Measurements from ENCODE around the gene OPALIN. TPM values are rescaled to one million over a fixed set of nuclear protein-coding genes. Genes with fewer than 3 reads are reported as not detected.

The OPALIN gene
- total and polyA plus RNA-seq, 10 donors, result not detected

DNA sequence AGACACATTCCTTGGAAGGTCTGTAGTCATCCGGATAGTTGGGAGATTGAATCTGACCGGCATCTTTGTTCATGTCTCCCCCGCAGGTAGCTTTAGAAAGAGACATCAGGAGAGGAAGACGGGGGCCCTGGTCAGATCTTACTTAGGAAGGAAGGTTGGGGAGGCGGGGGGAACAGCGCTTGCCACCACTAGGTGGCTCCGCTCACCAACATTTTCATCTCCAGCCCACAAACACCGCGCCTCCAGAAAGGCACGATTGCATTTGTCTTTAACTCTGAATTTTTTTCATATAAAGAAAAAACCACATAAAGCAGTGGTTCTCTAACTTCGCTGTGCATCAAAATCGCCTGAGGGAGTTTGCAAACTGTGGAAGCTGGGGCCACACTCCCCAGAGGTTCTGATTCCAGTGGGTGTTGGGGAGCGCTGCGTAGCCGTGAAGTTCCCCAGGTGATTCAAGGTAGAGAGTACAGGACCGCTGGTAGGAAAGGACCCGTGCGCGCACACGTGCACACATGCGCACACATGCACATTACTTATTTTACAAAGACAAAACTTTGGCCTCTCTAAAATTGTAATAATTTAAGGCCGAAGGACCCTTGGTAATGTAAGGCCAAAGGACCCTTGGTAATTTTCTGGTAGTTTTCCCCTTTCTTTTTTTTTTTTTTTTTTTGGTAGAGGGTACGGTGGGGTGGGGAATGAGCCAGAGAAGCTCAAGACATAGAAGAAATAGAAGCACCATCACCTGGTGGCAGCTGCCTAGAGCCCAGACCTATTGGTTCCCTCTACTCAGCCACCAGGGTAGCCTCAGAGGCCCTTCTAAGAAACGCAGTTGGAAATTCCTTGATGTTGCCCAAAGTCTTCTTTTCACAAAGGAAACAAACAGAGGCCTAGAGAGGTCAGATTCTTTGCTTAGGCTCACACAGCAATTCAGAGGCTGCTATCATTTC lies 37.4 kb upstream of the OPALIN start:
- intact Hi-C loops (cut with DNase I; ENCODE audit: low total_unique reads), result loop anchor here (5.0 kb wide), 1 partner anchor 116 kb away; the partner anchor contains the start of gene TLL2
- Histone ChIP-seq H3K4me3 (no peak overlapping the region), H3K27ac (no peak overlapping the region), H3K4me1 (peaks cover 0 to 8% (median 6%) of the 10 kb centered on the region in 6 donors), H3K27me3 (replicated peaks in 1 of 7) (peaks cover 0 to 53% (median 0%) of the 10 kb centered on the region in 7 donors), H3K36me3 (no peaks in the 10 kb centered on the region), H3K9me3 (no peaks in the 10 kb centered on the region)
- WGBS, 5 donors, result 25 to 30% (median 28%) methylated on average over 24 of the region's 24 CpGs
- TF ChIP-seq, protein P1, sequence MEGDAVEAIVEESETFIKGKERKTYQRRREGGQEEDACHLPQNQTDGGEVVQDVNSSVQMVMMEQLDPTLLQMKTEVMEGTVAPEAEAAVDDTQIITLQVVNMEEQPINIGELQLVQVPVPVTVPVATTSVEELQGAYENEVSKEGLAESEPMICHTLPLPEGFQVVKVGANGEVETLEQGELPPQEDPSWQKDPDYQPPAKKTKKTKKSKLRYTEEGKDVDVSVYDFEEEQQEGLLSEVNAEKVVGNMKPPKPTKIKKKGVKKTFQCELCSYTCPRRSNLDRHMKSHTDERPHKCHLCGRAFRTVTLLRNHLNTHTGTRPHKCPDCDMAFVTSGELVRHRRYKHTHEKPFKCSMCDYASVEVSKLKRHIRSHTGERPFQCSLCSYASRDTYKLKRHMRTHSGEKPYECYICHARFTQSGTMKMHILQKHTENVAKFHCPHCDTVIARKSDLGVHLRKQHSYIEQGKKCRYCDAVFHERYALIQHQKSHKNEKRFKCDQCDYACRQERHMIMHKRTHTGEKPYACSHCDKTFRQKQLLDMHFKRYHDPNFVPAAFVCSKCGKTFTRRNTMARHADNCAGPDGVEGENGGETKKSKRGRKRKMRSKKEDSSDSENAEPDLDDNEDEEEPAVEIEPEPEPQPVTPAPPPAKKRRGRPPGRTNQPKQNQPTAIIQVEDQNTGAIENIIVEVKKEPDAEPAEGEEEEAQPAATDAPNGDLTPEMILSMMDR (IDR thresholded peaks at IDR 0.05 in 8 of 11, conservative IDR thresholded peaks at IDR 0.05 in 3 of 11), result peak; percentile 69 to 95 (median 83)
- TF ChIP-seq POLR2AphosphoS5 (IDR thresholded peaks at IDR 0.05) (no peak), POLR2A (IDR thresholded peaks at IDR 0.05) (no peak)
- DNase-seq, result peak; percentile 86

DNA sequence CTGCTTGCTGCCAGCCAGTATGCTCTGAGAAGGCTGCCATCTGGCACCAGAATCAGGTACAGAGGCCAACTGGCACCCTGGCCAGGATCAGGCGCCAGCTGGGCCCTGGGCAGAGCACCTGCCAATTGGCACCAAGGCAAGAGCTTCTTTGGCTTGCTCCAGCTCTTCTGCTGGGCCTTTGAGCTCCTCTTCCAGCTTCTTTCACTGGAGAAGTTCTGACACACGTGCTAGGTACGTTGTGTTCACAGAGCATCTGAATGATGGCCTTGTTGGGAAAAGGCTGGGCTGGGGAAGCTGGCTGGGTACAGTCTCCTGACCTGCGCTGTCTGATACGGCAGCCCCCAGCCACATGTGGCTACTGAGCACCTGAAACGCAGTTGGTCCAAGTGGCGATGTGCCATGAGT lies 31.7 kb upstream of the OPALIN start:
- DNase-seq, result no peak
- no peaks in the 10 kb centered on the region for H3K4me1 ChIP-seq
- no peak for TF ChIP-seq POLR2A (IDR thresholded peaks at IDR 0.05)
- TF ChIP-seq, protein P1 (IDR thresholded peaks at IDR 0.05 in 8 of 11, conservative IDR thresholded peaks at IDR 0.05 in 3 of 11), result no peak
- no peaks in the 10 kb centered on the region for H3K9me3 ChIP-seq
- no peaks in the 10 kb centered on the region for H3K36me3 ChIP-seq
- intact Hi-C loops (cut with DNase I; ENCODE audit: low total_unique reads), result no loop called here
- WGBS, 5 donors, result 76 to 95% (median 86%) methylated on average over 7 of the region's 7 CpGs
- no peak overlapping the region for H3K27ac ChIP-seq
- H3K27me3 ChIP-seq (replicated peaks in 1 of 7), result peaks cover 0 to 9% (median 0%) of the 10 kb centered on the region in 7 donors
- H3K4me3 ChIP-seq, result no peak overlapping the region

DNA sequence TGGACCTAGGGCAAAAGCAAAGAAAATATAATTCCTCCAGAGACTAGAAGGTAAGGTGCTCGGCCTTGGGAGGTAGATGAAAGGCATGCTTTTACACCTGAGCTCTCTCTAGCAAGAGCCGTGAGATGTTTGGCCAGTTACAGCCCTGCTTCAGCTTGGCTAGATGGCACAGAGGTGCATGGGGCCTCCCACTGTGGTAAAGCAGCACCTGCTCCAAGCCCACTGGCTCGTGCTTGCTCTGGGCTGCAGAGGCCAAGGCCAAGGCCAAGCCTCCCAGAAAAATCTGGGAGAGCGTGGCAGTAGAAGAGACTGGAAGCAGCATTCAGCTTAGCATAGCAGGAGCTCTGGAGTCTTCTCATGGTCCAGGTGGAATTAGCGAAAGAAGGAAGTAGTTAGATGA lies 31.0 kb upstream of the OPALIN start:
- Histone ChIP-seq H3K36me3 (no peaks in the 10 kb centered on the region), H3K9me3 (no peaks in the 10 kb centered on the region), H3K4me1 (no peaks in the 10 kb centered on the region), H3K27me3 (replicated peaks in 1 of 7) (peaks cover 0 to 13% (median 0%) of the 10 kb centered on the region in 7 donors), H3K27ac (no peak overlapping the region), H3K4me3 (no peak overlapping the region)
- intact Hi-C loops (cut with DNase I; ENCODE audit: low total_unique reads), result no loop called here
- no peak for DNase-seq
- TF ChIP-seq POLR2A (IDR thresholded peaks at IDR 0.05) (no peak), POLR2AphosphoS5 (IDR thresholded peaks at IDR 0.05) (no peak)
- TF ChIP-seq, protein P1 (IDR thresholded peaks at IDR 0.05 in 8 of 11, conservative IDR thresholded peaks at IDR 0.05 in 3 of 11), result no peak
- 74 to 83% (median 80%) methylated on average over 5 of the region's 5 CpGs for WGBS, 5 donors

DNA sequence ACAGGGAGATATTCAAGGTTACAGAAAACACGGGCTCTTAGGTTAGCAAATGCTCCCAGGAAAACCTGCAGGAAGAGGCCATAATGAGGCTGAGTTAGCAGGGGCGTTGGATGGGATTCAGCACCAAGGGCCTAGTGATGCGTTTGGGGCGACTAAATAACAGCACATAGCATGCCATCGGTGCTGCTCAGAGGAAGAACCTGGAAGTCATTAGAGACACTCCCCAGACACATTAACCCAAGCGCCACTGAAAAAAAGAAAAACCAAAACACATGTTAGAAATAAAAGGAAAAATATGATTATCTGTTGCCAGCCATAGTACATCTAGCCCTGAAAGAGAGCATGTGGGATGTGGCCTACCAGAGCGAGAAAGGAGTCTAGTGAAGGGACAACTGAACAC lies 28.8 kb upstream of the OPALIN start:
- 81 to 87% (median 85%) methylated on average over 7 of the region's 7 CpGs for WGBS, 5 donors
- intact Hi-C loops (cut with DNase I; ENCODE audit: low total_unique reads), result no loop called here

More for the DNA sequence above, 28.8 kb upstream of the OPALIN start:
- H3K4me1 ChIP-seq, result no peaks in the 10 kb centered on the region
- no peak overlapping the region for H3K4me3 ChIP-seq
- H3K36me3 ChIP-seq, result no peaks in the 10 kb centered on the region
- DNase-seq, result no peak
- H3K27ac ChIP-seq, result no peak overlapping the region
- H3K9me3 ChIP-seq, result no peaks in the 10 kb centered on the region
- peaks cover 0 to 13% (median 0%) of the 10 kb centered on the region in 7 donors for H3K27me3 ChIP-seq (replicated peaks in 1 of 7)
- TF ChIP-seq, protein P1 (IDR thresholded peaks at IDR 0.05 in 8 of 11, conservative IDR thresholded peaks at IDR 0.05 in 3 of 11), result no peak
- TF ChIP-seq POLR2AphosphoS5 (IDR thresholded peaks at IDR 0.05), result no peak
- TF ChIP-seq POLR2A (IDR thresholded peaks at IDR 0.05), result no peak

All from spleen (tissue), 11 donors.